Stimulated activated CD4-positive, alpha-beta T cell treated with anti-CD3 and anti-CD28 coated beads, Interleukin-12 subunit alpha, Interleukin-12 subunit beta, amount 100 ng/mL, for 4 hours (primary cell): ENCODE data around the gene IQSEC1.

Source experiments
- DNase-seq: peaks from one replicate; pipeline ENCODE4 v3.0.0-alpha.2; 2020

IQSEC1 gene

GRCh38 chr3:13067778-13068177 is 5.5 kb downstream of the IQSEC1 start:
- DNase-seq = no peak

- no peak for DNase-seq
These were observed 6.4 kb downstream of the IQSEC1 start for GRCh38 chr3:13066834-13067233.

GRCh38 chr3:13066236-13066635 is 7.0 kb downstream of the IQSEC1 start:
- no peak for DNase-seq

GRCh38 chr3:13065727-13066126 is 7.5 kb downstream of the IQSEC1 start:
- DNase-seq = no peak

- DNase-seq = no peak
These were observed 8.3 kb downstream of the IQSEC1 start for GRCh38 chr3:13064964-13065363.

GRCh38 chr3:13064159-13064868 is 8.9 kb downstream of the IQSEC1 start:
- DNase-seq = no peak

GRCh38 chr3:13063225-13063624 is 10.0 kb downstream of the IQSEC1 start:
- no peak for DNase-seq

- no peak for DNase-seq
These were observed 10.6 kb downstream of the IQSEC1 start for GRCh38 chr3:13062647-13063046.

GRCh38 chr3:13060341-13060910 is 12.8 kb downstream of the IQSEC1 start:
- no peak for DNase-seq

- no peak for DNase-seq
These were observed 14.7 kb downstream of the IQSEC1 start for GRCh38 chr3:13058346-13059120.

- no peak for DNase-seq
These were observed 15.8 kb downstream of the IQSEC1 start for GRCh38 chr3:13057282-13058040.

GRCh38 chr3:13055634-13056033 is 17.6 kb downstream of the IQSEC1 start:
- DNase-seq = no peak

GRCh38 chr3:13054341-13055285 is 18.6 kb downstream of the IQSEC1 start:
- no peak for DNase-seq

- DNase-seq = no peak
These were observed 19.3 kb downstream of the IQSEC1 start for GRCh38 chr3:13053893-13054292.

GRCh38 chr3:13053420-13053819 is 19.8 kb downstream of the IQSEC1 start:
- no peak for DNase-seq

GRCh38 chr3:13052191-13052820 is 20.9 kb downstream of the IQSEC1 start:
- no peak for DNase-seq

- DNase-seq = no peak
These were observed 21.6 kb downstream of the IQSEC1 start for GRCh38 chr3:13051581-13051980.

GRCh38 chr3:13051066-13051465 is 22.2 kb downstream of the IQSEC1 start:
- DNase-seq = no peak

GRCh38 chr3:13050446-13050845 is 22.8 kb downstream of the IQSEC1 start:
- DNase-seq = no peak

GRCh38 chr3:13049400-13049799 is 23.8 kb downstream of the IQSEC1 start:
- DNase-seq = no peak

GRCh38 chr3:13047296-13048165 is 25.7 kb downstream of the IQSEC1 start:
- DNase-seq = no peak
